CD8-positive, alpha-beta memory T cell (primary cell): ENCODE data around the gene TMC2. TPM values are rescaled to one million over a fixed set of nuclear protein-coding genes. Genes with fewer than 3 reads are reported as not detected.

Experiments
- CTCF ChIA-PET: fragments of 350-600 bp; sonication (Branson Sonifier 250); formaldehyde crosslinking; loops from one replicate; lab custom pipeline; 2021; ENCODE audit warnings: antibody characterized with exemption; lab: Charles Lee
- POLR2A ChIA-PET: fragments of 350-600 bp; sonication (Branson Sonifier 250); formaldehyde crosslinking; loops from one replicate; lab custom pipeline; 2021; ENCODE audit warnings: antibody characterized with exemption; lab: Charles Lee
- DNase-seq, 5 donors: peaks; one replicate each; pipeline versions ENCODE4 v3.0.0 to v3.0.0-alpha.2; 2020 to 2022; ENCODE audit warnings: mixed read lengths in 1 of 5
- H3K27ac ChIP-seq: one replicate; pipeline ENCODE4 v1.7.0; 2013; ENCODE audit warnings: low read depth, mild to moderate bottlenecking, low read length, moderate library complexity
- H3K27me3 ChIP-seq: 2 replicates; pipeline ENCODE4 v1.7.0; 2013; ENCODE audit warnings: low read length, mild to moderate bottlenecking; ENCODE audit not compliant: insufficient read depth, poor library complexity, severe bottlenecking
- H3K36me3 ChIP-seq: 2 replicates; pipeline ENCODE4 v1.7.0; 2013; ENCODE audit warnings: mild to moderate bottlenecking, low read length, moderate library complexity; ENCODE audit not compliant: insufficient read depth
- H3K4me1 ChIP-seq: 2 replicates; pipeline ENCODE4 v1.7.0; 2013; ENCODE audit warnings: mild to moderate bottlenecking, low read length, moderate library complexity; ENCODE audit not compliant: insufficient read depth
- H3K4me3 ChIP-seq: 2 replicates; pipeline ENCODE4 v1.7.0; 2013; ENCODE audit warnings: mild to moderate bottlenecking, low read length
- H3K9me3 ChIP-seq: 2 replicates; pipeline ENCODE4 v1.7.0; 2013; ENCODE audit warnings: mild to moderate bottlenecking, low read length
- H3K27ac Mint-ChIP-seq, 8 donors: one replicate each; pipeline ENCODE4 v1.8.0; 2020 to 2021; ENCODE audit warnings: mixed read lengths in 8 of 8, mild to moderate bottlenecking in 6 of 8, inconsistent platforms in 3 of 8, moderate library complexity in 3 of 8
- H3K27me3 Mint-ChIP-seq, 2 donors: one replicate each; pipeline ENCODE4 v1.8.0; 2020 to 2021; ENCODE audit warnings: mixed read lengths in 2 of 2, mild to moderate bottlenecking in 1 of 2, moderate library complexity in 1 of 2
- H3K36me3 Mint-ChIP-seq, 3 donors: one replicate each; pipeline ENCODE4 v1.8.0; 2020 to 2021; ENCODE audit warnings: mixed read lengths in 3 of 3, inconsistent platforms in 1 of 3, mild to moderate bottlenecking in 1 of 3
- H3K4me1 Mint-ChIP-seq, 3 donors: one replicate each; pipeline ENCODE4 v1.8.0; 2020 to 2021; ENCODE audit warnings: mixed read lengths in 3 of 3, inconsistent platforms in 1 of 3, mild to moderate bottlenecking in 1 of 3
- H3K4me3 Mint-ChIP-seq, 7 donors: one replicate each; pipeline ENCODE4 v1.8.0; 2020 to 2021; ENCODE audit warnings: mixed read lengths in 7 of 7, mild to moderate bottlenecking in 6 of 7, moderate library complexity in 4 of 7, inconsistent platforms in 2 of 7
- H3K9me3 Mint-ChIP-seq, 5 donors: one replicate each; pipeline ENCODE4 v1.8.0; 2020 to 2022; ENCODE audit warnings: mixed read lengths in 5 of 5, mild to moderate bottlenecking in 3 of 5, moderate library complexity in 2 of 5, inconsistent platforms in 1 of 5
- polyA plus RNA-seq: library from polyadenylated mRNA; unstranded; fragments of 300-500 nt; fragmentation: Illumina TruSeq; gene quantifications from one replicate; pipeline ENCODE4 v1.2.3, GENCODE V29; 2021
- total RNA-seq, 2 experiments: library from RNA; stranded (reverse); gene quantifications; one replicate each; pipeline ENCODE4 v1.2.3, GENCODE V29; 2021

Gene TMC2
- total and polyA plus RNA-seq, 3 experiments from 2014 or later = not detected

DNA sequence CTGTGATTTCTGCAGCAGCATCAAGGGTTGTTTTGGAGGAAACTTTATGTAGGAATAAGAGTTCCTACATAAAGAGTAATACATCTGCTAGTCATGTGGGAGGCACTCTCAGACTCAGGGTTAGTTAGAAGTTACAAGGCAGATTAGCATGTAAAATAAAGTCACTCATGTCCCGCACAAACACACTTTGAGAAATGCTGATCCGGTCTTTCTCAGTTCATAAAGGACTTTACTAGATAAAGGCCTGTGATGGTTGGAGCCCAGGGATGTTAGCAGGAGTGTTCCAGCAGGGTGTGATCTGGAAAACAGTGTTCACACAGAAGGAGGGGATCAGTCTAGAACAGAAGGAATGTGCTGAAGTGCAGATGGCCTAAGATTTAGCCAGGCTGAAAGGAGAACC, 83.0 kb downstream of the TMC2 start:
- ChIA-PET CTCF (no interaction called here), POLR2A (no interaction called here)
- Histone ChIP-seq H3K9me3 (no peaks in the 10 kb centered on the region), H3K27me3 (no peaks in the 10 kb centered on the region), H3K36me3 (no peaks in the 10 kb centered on the region), H3K4me1 (no peaks in the 10 kb centered on the region), H3K27ac (no peak overlapping the region), H3K4me3 (no peak overlapping the region)
- no peak for DNase-seq
- peaks cover 14 to 44% of the 10 kb centered on the region in 2 donors for H3K27me3 Mint-ChIP-seq
- H3K9me3 Mint-ChIP-seq = peaks cover 0 to 6% (median 0%) of the 10 kb centered on the region in 5 donors
- peaks cover 0 to 3% (median 0%) of the 10 kb centered on the region in 3 donors for H3K36me3 Mint-ChIP-seq
- no peak overlapping the region for H3K27ac Mint-ChIP-seq
- no peak overlapping the region for H3K4me3 Mint-ChIP-seq
- no peaks in the 10 kb centered on the region for H3K4me1 Mint-ChIP-seq

- Mint-ChIP-seq H3K9me3 (peaks cover 0 to 6% (median 0%) of the 10 kb centered on the region in 5 donors), H3K4me3 (no peak overlapping the region), H3K27me3 (peaks cover 14 to 44% of the 10 kb centered on the region in 2 donors), H3K27ac (no peak overlapping the region), H3K36me3 (peaks cover 0 to 3% (median 0%) of the 10 kb centered on the region in 3 donors), H3K4me1 (no peaks in the 10 kb centered on the region)
- H3K27me3 ChIP-seq = no peaks in the 10 kb centered on the region
- H3K36me3 ChIP-seq = no peaks in the 10 kb centered on the region
- no peak for DNase-seq
- H3K27ac ChIP-seq = no peak overlapping the region
- H3K9me3 ChIP-seq = no peaks in the 10 kb centered on the region
- H3K4me1 ChIP-seq = no peaks in the 10 kb centered on the region
- POLR2A ChIA-PET = no interaction called here
- CTCF ChIA-PET = no interaction called here
- no peak overlapping the region for H3K4me3 ChIP-seq
These were observed 83.7 kb downstream of the TMC2 start for GRCh38 chr20:2619961-2620595.

DNA sequence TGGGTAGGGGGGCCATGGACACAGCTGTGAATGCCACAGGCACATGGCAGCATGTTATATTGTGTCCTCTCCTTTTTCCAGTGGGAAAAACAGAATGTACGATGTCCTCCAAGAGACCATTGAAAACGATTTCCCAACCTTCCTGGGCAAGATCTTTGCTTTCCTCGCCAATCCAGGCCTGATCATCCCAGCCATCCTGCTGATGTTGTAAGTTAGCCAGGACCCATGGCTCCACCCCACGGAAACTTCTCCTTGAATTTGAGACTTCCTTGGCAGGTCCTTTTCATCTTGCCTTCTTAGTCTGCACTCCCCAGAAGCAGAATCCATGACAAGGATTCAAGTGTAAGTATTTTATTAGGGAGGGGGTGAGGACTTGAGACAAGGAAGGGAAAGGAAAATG, 87.8 kb downstream of the TMC2 start:
- H3K4me1 ChIP-seq = no peaks in the 10 kb centered on the region
- no peaks in the 10 kb centered on the region for H3K9me3 ChIP-seq
- peaks cover 0 to 8% (median 4%) of the 10 kb centered on the region in 3 donors for H3K36me3 Mint-ChIP-seq
- no peaks in the 10 kb centered on the region for H3K27me3 ChIP-seq
- H3K4me3 Mint-ChIP-seq = no peak overlapping the region
- POLR2A ChIA-PET = no interaction called here
- no peak overlapping the region for H3K27ac ChIP-seq
- CTCF ChIA-PET = no interaction called here
- no peak overlapping the region for H3K27ac Mint-ChIP-seq
- no peaks in the 10 kb centered on the region for H3K4me1 Mint-ChIP-seq
- DNase-seq = no peak
- peaks cover 0 to 12% (median 6%) of the 10 kb centered on the region in 5 donors for H3K9me3 Mint-ChIP-seq
- H3K27me3 Mint-ChIP-seq = peaks cover 17 to 24% of the 10 kb centered on the region in 2 donors
- no peak overlapping the region for H3K4me3 ChIP-seq
- H3K36me3 ChIP-seq = no peaks in the 10 kb centered on the region

GRCh38 chr20:2625062-2625461, 88.7 kb downstream of the TMC2 start:
- H3K4me1 Mint-ChIP-seq = no peaks in the 10 kb centered on the region
- H3K4me3 Mint-ChIP-seq = no peak overlapping the region
- H3K36me3 Mint-ChIP-seq = peaks cover 0 to 12% (median 4%) of the 10 kb centered on the region in 3 donors
- Histone ChIP-seq H3K4me3 (no peak overlapping the region), H3K36me3 (no peaks in the 10 kb centered on the region), H3K4me1 (no peaks in the 10 kb centered on the region), H3K27me3 (no peaks in the 10 kb centered on the region), H3K27ac (no peak overlapping the region), H3K9me3 (no peaks in the 10 kb centered on the region)
- POLR2A ChIA-PET = no interaction called here
- CTCF ChIA-PET = no interaction called here
- no peak for DNase-seq
- peaks cover 13 to 26% of the 10 kb centered on the region in 2 donors for H3K27me3 Mint-ChIP-seq
- peaks cover 3 to 7% (median 6%) of the 10 kb centered on the region in 5 donors for H3K9me3 Mint-ChIP-seq
- H3K27ac Mint-ChIP-seq = no peak overlapping the region

DNA sequence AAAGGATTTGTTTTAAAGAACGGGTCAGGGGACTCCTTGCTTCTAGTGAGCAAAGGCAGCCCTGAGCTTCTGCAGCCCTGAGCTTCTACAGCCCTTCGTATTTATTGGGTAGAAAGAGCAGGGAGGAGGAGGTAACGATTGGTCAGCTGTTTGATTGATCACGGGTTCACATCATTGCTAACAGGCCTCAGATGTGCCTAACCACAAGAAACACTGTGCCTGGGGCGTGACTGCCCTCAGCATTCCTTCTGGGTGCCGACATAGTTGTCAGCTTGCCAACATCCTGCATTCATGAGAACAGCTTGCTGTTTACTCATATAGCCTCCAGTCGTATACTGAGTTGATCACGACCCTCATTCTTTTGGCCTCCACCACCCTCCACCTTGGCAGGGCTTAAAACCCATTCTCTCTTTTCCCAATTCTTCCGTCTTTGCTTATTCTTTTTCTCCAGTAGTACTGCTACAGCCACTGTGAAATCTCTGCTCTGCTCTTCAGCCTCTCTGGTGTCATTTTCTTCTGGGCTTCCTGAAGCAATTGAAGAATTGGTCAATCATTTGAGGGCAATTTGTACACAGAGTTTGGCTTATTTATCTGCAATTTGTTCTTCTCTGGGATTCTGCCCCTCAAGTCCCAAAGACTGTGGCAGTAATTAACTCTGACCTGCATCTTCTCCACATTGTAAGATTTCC, 90.6 kb downstream of the TMC2 start:
- peaks cover 15 to 24% (median 21%) of the 10 kb centered on the region in 5 donors for H3K9me3 Mint-ChIP-seq
- Histone ChIP-seq H3K9me3 (no peaks in the 10 kb centered on the region), H3K4me3 (no peak overlapping the region), H3K36me3 (no peaks in the 10 kb centered on the region), H3K27ac (no peak overlapping the region), H3K4me1 (no peaks in the 10 kb centered on the region), H3K27me3 (no peaks in the 10 kb centered on the region)
- ChIA-PET CTCF (no interaction called here), POLR2A (no interaction called here)
- peaks cover 0 to 22% (median 4%) of the 10 kb centered on the region in 3 donors for H3K36me3 Mint-ChIP-seq
- no peaks in the 10 kb centered on the region for H3K4me1 Mint-ChIP-seq
- DNase-seq = no peak
- H3K27ac Mint-ChIP-seq = peak overlapping the region in 1 of 8 donors; percentile 65
- peak overlapping the region in 1 of 7 donors; percentile 44 for H3K4me3 Mint-ChIP-seq
- peaks cover 17 to 28% of the 10 kb centered on the region in 2 donors for H3K27me3 Mint-ChIP-seq

GRCh38 chr20:2631228-2631627, 94.9 kb downstream of the TMC2 start:
- POLR2A ChIA-PET = no interaction called here
- peaks cover 16 to 21% (median 20%) of the 10 kb centered on the region in 5 donors for H3K9me3 Mint-ChIP-seq
- H3K36me3 Mint-ChIP-seq = peaks cover 0 to 19% (median 4%) of the 10 kb centered on the region in 3 donors
- Histone ChIP-seq H3K27ac (no peak overlapping the region), H3K4me1 (no peaks in the 10 kb centered on the region), H3K9me3 (no peaks in the 10 kb centered on the region), H3K4me3 (no peak overlapping the region), H3K36me3 (no peaks in the 10 kb centered on the region), H3K27me3 (no peaks in the 10 kb centered on the region)
- CTCF ChIA-PET = no interaction called here
- H3K27me3 Mint-ChIP-seq = peaks cover 16 to 43% of the 10 kb centered on the region in 2 donors
- H3K4me1 Mint-ChIP-seq = peaks cover under 1 to 7% (median 2%) of the 10 kb centered on the region in 3 donors
- H3K27ac Mint-ChIP-seq = no peak overlapping the region
- DNase-seq = no peak
- no peak overlapping the region for H3K4me3 Mint-ChIP-seq

GRCh38 chr20:2633381-2633780, 97.0 kb downstream of the TMC2 start:
- H3K4me1 ChIP-seq = peaks cover 15% of the 10 kb centered on the region
- H3K9me3 Mint-ChIP-seq = peaks cover 11 to 21% (median 16%) of the 10 kb centered on the region in 5 donors
- peaks cover 11 to 43% of the 10 kb centered on the region in 2 donors for H3K27me3 Mint-ChIP-seq
- no peaks in the 10 kb centered on the region for H3K27me3 ChIP-seq
- H3K36me3 Mint-ChIP-seq = peaks cover 0 to 13% (median 0%) of the 10 kb centered on the region in 3 donors
- H3K36me3 ChIP-seq = no peaks in the 10 kb centered on the region
- H3K27ac Mint-ChIP-seq = no peak overlapping the region
- POLR2A ChIA-PET = no interaction called here
- CTCF ChIA-PET = no interaction called here
- H3K4me3 ChIP-seq = no peak overlapping the region
- H3K4me1 Mint-ChIP-seq = peaks cover 18 to 22% (median 19%) of the 10 kb centered on the region in 3 donors
- H3K27ac ChIP-seq = no peak overlapping the region
- no peak overlapping the region for H3K4me3 Mint-ChIP-seq
- H3K9me3 ChIP-seq = no peaks in the 10 kb centered on the region
- DNase-seq = no peak

DNA sequence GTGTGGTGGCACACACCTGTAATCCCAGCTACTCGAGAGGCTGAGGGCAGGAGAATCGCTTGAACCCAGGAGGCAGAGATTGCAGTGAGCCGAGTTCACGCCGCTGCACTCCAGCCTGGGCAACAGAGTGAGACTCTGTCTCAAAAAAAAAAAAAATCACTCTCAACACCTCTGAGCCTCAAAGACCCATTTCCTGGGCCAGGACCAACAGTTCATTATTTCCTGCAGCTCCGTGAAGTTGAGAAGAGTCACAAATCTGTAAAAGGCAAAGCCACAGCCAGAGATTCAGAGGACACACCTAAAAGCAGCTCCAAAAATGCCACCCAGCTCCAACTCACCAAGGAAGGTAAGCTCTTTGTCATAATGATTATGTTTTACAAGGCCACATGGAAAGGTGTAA, 100.9 kb downstream of the TMC2 start:
- Mint-ChIP-seq H3K27ac (peak overlapping the region in 7 of 8 donors; percentile 3 to 84 (median 50)), H3K9me3 (peaks cover 0 to 1% (median 0%) of the 10 kb centered on the region in 5 donors), H3K4me3 (peak overlapping the region in 6 of 7 donors; percentile 50 to 78 (median 75)), H3K27me3 (peaks cover 4 to 18% of the 10 kb centered on the region in 2 donors), H3K4me1 (peaks cover 18 to 22% (median 19%) of the 10 kb centered on the region in 3 donors), H3K36me3 (peaks cover 0 to 4% (median 3%) of the 10 kb centered on the region in 3 donors)
- H3K4me3 ChIP-seq = no peak overlapping the region
- no peak overlapping the region for H3K27ac ChIP-seq
- H3K36me3 ChIP-seq = no peaks in the 10 kb centered on the region
- ChIA-PET POLR2A (interaction anchor here (0.6 to 1.2 kb wide), 4 partner anchors 15 to 167 kb away, joined by 3 to 5 read pairs (median 4); partner anchors contain the start of gene NOP56), CTCF (interaction anchor here (0.8 to 1.6 kb wide), 4 partner anchors 10 to 115 kb away, joined by 3 to 7 read pairs (median 4); no protein-coding TSS in a partner anchor)
- H3K4me1 ChIP-seq = peaks cover 15% of the 10 kb centered on the region
- DNase-seq = peak in 1 of 5 donors; percentile 39
- H3K27me3 ChIP-seq = no peaks in the 10 kb centered on the region
- no peaks in the 10 kb centered on the region for H3K9me3 ChIP-seq
